T-helper 1 cell treated with Interleukin-12 subunit alpha and Interleukin-12 subunit beta and Interleukin-4 antibody, amounts not matched to agents 30 ng/mL and 1 ng/mL, for 36 hours (primary cell): Measurements from ENCODE around the gene CLASRP. TPM values are rescaled to one million over a fixed set of nuclear protein-coding genes. Genes with fewer than 3 reads are reported as not detected.

Experiments used
- total RNA-seq: library from RNA; stranded (reverse); gene quantifications from 2 replicates; pipeline ENCODE4 v1.2.3, GENCODE V29; 2022

CLASRP gene
- total RNA-seq, 1 donor from 2014 or later: 84.7 TPM

Other genes starting within 250 kb of the CLASRP start
- not detected in 2 replicates for gene BCAM, start 229.9 kb upstream of the CLASRP start, total RNA-seq
- 0.34 TPM in 1 of 2 replicates, not detected in the other for gene NECTIN2, start 192.7 kb upstream of the CLASRP start, total RNA-seq
- gene TOMM40, start 147.8 kb upstream of the CLASRP start, total RNA-seq: 81.6 and 85.4 TPM in 2 replicates
- gene APOE, start 133.2 kb upstream of the CLASRP start, total RNA-seq: 0.37 and 0.39 TPM in 2 replicates
- 2.1 TPM in 1 of 2 replicates, not detected in the other for gene APOC1, start 124.4 kb upstream of the CLASRP start, total RNA-seq
- not detected in 2 replicates for gene APOC4, start 96.8 kb upstream of the CLASRP start, total RNA-seq
- gene APOC2, start 93.0 kb upstream of the CLASRP start, total RNA-seq: not detected in 2 replicates
- gene CLPTM1, start 83.7 kb upstream of the CLASRP start, total RNA-seq: 93.8 and 98.0 TPM in 2 replicates
- gene RELB, start 37.6 kb upstream of the CLASRP start, total RNA-seq: 111 TPM in 2 replicates
- 1.8 and 2.3 TPM in 2 replicates for gene ZNF296, start 37.4 kb downstream of the CLASRP start, total RNA-seq
- 31.2 and 35.2 TPM in 2 replicates for gene GEMIN7, start 40.2 kb downstream of the CLASRP start, total RNA-seq
- gene PPP1R37, start 54.1 kb downstream of the CLASRP start, total RNA-seq: 19.2 and 21.5 TPM in 2 replicates
- gene NKPD1, start 121.9 kb downstream of the CLASRP start, total RNA-seq: 0.07 and 0.22 TPM in 2 replicates
- gene TRAPPC6A, start 139.2 kb downstream of the CLASRP start, total RNA-seq: 38.9 and 46.3 TPM in 2 replicates
- gene BLOC1S3, start 139.7 kb downstream of the CLASRP start, total RNA-seq: 14.8 and 15.3 TPM in 2 replicates
- gene EXOC3L2, start 206.4 kb downstream of the CLASRP start, total RNA-seq: not detected in 2 replicates
- gene MARK4, start 212.2 kb downstream of the CLASRP start, total RNA-seq: 25.8 and 29.4 TPM in 2 replicates